ENCODE measurements around the gene PPM1M.

The PPM1M gene

GRCh38 chr3:52298149-52299098, 52.9 kb downstream of the PPM1M start:
- ATAC-seq: no peak

GRCh38 chr3:52299247-52299878, 53.8 kb downstream of the PPM1M start:
- ATAC-seq: peak in 1 of 2 donors; percentile 10
